HG03460 (cell line): ENCODE results near the gene VSTM5.
A peak's percentile ranks its signal among the peaks of the same experiment; 100 is the strongest.
"Not testable (repeated sequence)": the region's sequence is repeated elsewhere in the genome, so short reads cannot be mapped to it uniquely, and the experiment has no call there.

ENCODE experiments used
- ATAC-seq: cut with Tn5 transposase; IDR thresholded peaks from one replicate; pipeline ENCODE4 v1.9.1; 2021; ENCODE audit not compliant: unreplicated experiment

The VSTM5 gene

DNA sequence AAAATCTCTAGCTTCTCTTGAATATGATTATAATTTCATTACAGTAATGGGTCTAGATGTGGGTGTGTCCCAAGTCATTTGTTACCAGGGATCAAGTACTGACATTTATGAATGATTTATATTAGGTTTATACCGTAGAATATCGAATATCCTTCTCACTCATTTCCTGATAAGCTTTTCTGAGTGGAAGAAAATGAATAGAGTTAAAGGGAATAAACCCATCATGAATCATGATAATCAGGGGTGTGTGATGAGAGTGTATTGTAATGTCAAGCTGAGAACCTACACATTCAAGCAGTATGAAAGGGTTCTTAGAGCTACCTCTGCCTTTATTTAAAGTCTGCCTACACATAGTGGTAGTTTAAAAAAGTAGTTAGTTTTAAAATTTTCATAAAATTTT is 49.1 kb downstream of the VSTM5 start:
- ATAC-seq, result no peak

DNA sequence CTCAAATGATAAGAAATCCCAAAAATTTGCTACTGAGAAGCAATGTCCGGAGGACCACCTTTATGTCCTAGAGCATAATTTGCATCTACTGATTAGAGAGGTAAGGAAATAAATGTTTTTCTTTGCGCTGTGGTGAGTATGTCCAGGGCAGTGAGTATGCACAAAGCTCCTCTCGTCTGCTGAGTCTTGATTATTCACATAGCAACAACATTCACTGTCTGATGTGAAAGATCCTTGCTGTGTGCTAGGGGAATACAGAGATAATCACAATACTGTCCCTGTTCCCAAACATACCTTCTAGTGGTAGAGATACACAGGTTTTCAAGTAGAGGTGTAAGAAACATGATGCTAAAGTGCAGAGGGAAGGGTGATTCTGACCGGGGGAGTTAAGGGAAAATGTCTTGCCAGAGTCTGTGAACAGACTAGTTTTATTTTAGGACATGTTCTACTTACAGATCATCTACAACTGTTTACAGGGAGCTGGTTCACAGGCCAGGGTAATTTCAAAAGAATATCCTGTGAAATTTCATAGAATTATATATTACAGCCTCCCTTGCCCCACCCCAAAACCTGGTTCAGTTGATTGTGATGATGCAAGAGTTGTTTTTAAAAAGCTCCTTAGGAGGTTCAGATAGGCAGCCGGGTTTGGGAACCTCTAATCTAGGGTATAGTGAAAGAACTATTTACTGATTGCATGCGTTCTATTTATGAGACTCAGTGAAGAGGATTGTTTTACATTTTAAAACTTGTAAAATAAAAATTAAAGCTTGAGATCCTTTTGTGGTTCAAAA is 53.8 kb downstream of the VSTM5 start:
- no peak for ATAC-seq

DNA sequence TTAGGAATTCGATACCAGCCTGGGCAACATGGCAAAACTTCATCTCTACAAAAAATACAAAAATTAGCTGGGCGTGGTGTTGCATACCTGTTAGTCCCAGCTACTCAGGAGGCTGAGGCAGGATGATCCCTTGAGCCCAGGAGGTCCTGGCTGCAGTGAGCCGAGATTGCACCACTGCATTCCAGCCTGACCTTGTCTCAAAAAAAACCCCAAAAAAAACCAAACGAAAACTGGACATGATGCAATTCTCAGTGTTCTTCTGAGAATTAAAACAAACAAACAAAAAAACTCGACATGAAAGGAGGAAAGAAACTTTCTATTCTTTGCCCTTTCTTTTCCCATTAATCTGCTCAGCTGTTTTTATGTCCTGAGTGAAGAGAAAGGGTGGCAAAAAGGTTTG is 58.9 kb downstream of the VSTM5 start:
- no peak for ATAC-seq

DNA sequence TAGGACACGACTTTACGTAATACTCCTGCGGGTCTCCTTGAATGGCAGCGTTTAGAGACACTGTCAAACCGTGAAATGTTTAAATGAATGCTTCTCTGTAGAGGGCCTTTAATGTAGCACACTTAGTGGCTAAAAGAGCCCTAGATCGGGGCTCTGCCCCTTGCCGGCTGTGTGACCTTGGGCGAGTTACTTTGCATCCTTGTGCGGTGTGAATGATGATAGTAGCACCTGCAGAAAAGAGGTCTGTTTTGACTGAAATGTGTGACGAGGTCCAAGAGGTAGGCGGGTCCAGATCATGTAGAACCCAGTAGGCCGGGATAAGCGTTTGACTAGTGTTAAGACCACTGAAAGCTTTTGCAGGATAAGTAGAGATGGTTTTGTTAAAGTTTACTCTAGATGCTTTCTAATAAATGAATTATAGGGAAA is 65.5 kb downstream of the VSTM5 start:
- ATAC-seq, result peak; percentile 29

DNA sequence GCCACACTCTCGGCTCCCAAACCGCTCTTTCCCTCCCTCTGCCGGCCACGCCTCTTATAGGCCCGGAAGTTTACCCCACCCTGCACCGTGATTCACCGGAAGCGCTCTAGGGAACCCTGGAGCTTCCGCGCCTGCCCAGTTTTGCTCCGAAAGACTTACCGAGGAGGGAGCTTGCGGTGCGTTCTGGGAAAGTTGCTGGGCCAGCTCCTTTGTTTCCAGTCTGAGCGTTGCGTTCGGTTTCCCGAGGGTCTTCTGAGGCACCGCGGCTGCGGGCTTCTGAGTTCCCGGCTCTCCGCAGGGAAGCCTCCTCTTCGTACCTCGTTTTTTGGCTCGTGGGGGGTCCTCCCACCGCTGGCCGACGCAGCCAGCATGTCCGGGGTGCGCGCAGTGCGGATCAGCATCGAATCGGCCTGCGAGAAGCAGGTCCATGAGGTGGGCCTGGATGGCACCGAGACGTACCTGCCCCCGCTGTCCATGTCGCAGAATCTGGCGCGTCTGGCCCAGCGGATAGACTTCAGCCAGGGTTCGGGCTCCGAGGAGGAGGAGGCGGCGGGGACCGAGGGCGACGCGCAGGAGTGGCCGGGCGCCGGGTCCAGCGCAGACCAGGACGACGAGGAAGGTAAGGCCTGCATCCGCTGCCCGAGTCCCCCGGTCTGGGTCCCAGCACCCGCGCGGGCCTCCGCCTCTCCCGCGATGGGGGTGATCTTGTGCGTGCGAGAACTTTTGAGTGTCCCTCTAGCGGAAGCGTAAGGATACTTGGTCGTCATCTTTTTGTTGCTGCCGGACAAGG is 66.1 kb downstream of the VSTM5 start, which contains the start of gene MED17:
Gene MED17, plus strand, starts transcription at position 138 of the 790 bp plus-strand sequence. Its CDS starts 232 bp downstream, at position 370.
- ATAC-seq, result peak; percentile 97

DNA sequence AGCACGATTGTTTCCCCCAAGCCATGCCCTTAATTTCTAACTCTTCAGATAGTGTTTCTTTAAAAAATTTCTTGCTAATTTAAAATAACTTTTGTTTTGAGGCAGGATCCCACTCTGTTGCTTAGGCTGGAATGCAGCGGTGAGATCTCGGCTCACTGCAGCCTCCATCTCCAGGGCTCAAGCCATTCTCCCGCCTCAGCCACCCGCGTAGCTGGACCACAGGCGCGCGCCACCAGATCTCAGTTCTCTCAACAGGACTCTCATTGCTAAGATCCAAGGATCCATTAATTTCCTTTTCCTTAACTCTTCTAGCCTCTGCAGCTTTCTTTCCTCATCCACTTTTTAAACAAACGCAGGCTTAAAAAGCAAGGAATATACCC is 66.7 kb downstream of the VSTM5 start:
- ATAC-seq, result peak; percentile 42

DNA sequence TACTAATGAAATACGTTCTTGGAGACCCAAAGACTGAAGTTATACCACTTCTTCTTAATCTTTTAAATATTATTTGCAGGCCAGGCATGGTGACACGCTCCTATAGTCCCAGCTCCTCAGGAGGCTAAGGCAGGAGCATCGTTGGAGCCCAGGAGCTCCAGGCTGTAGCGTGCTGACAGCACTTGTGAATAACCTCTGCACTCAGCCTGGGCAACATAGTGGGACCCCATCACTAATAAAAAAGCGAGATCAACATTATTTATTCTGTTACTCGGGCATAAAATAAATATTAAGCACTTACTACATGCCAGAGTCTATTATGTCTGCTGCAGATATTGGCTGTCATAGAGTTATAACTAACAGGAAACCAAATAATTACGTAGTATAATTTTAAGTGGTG is 67.1 kb downstream of the VSTM5 start:
- no peak for ATAC-seq

DNA sequence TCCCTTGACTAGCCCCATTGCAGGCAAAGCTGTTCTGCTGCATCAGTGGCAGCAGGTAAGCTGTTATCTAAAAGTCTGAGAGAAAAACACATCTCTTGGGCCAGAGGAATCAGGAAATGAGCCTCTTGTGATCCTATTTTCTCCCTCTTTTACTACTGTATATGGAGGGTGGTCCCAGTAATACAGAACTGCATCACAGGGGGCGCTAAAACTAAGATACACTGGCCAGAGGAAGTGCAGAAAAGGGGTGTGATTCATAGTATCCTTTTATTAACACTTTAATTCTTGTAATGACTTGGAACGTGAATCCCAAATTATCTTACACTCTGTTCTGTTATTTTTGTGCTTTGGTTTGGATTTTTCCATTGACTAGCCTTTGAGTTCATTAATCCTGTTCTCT is 75.1 kb downstream of the VSTM5 start:
- no peak for ATAC-seq

DNA sequence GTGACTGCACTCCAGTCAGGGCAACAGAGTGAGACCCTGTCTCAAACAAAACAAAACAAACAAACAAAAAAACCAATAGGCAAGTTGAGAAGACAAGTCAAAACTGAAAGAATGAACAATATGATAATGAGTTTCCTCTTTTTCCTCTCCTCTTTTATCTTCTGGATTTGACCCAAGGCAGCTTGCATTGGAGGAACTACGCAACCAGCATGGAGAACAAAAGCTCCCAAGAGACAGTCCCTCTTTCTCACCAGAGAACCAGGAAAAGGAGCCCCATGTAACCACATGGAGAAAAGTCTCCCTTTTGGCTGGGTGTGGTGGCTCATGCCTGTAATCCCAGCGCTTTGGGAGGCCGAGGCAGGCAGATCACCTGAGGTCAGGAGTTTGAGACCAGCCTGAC is 75.9 kb downstream of the VSTM5 start:
- ATAC-seq, result not testable (repeated sequence)

DNA sequence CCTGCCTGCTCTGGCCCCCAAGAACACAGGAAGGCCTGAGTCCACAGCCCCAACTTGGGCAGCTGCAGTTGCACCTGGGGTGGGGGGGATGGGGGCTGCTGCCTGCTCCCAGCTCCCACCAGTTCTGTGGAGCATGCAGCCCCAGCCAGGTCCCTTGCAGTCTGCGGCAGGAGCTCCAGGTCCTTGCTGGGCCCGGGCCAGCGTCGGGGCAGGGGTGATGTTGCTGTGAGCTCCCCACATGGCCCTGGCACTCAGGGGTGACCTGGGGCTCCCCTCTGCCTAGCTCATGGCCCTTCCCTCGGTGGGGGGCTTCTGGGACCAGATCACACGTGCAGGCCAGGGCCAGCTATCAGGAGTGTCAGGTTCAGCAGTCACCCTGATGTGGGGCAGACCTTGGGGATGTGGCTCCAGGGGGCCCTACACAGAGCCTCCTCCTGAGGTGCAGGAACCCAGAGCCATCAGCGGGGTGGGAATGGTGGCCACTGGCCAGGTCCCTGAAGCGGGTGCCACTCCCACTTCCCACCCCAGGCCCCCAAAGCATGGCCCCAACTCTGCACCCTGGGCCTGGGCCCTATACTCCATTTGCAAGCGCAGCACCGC is 76.7 kb downstream of the VSTM5 start:
- ATAC-seq, result no peak

DNA sequence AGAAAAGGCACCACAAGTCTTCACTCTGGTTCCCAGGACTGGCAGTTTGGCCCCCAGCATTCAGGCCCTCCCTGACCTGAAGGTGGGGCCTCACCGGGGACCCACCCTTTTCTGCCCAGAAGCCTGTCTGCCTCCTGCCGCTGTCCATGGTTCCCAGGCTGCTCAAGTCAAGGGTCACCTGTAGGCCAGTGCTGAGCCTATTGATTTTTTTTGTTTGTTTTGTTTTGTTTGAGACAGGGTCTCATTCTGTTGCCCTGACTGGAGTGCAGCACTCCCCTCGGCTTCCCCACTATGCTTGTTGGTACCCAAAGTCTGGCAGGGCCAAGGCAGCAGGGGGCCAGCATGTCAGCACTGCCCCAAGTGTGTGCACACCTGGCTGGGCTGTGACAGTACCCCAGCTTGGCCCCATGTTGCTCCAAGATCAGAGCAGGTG is 77.4 kb downstream of the VSTM5 start:
- ATAC-seq, result no peak

DNA sequence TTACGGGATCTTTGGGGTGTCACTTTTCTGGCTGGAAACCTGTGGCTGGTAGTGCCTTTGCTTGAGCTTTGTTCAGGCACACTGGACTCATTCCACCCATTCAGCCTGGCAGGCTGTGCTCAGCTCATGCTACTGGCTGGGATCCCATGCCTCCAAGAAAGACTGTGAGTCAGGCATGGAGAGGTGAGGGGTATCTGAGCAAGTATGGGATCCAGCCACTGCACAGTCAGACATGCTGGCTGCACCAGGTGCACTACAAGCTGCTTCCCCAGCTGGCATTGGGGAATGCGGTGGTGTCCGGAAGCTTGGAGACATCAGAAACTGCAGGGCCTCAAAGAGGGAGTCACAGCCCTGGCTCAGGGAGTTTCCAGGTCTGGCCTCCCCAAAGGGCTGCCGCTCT is 78.3 kb downstream of the VSTM5 start:
- no peak for ATAC-seq

DNA sequence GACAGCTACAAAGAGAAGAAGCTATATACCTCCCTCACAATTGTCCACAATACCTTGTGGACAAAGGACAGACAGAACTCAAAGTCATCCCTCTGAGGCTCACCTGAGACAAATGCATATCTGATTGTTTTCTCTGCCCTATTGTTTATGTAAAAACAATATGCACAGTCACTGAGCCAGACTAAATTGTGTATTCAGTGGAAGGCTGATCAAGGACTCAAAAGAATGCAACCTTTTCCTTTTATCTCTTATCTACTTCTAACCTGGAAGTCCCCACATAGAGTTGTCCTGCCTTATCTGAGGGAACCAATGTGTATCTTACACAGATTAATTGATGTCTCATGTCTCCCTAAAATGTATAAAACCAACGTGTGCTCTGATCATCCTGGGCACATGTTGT is 80.3 kb downstream of the VSTM5 start:
- no peak for ATAC-seq
